Prostate gland (tissue), 2 donors: ENCODE results near the gene SEMA6B. TPM values are rescaled to one million over a fixed set of nuclear protein-coding genes. Genes with fewer than 3 reads are reported as not detected.

Experiments
- DNase-seq: peaks from one replicate; pipeline ENCODE4 v3.0.0-alpha.2; 2019; ENCODE audit warnings: low spot score
- H3K27ac ChIP-seq, 2 donors: fragments of 200-600 bp; sonication (generic); 2 replicates each; pipeline ENCODE4 v1.5.1; 2017 to 2019
- H3K27me3 ChIP-seq: fragments of 200-600 bp; sonication (generic); replicated peaks from 2 replicates; pipeline ENCODE4 v1.5.1; 2019; ENCODE audit not compliant: insufficient read depth
- H3K36me3 ChIP-seq, 2 donors: fragments of 200-600 bp; sonication (generic); 1 replicate in 1 of 2; 2 replicates in 1 of 2; pipeline versions ENCODE4 v1.5.1 to v1.8.1; 2017 to 2019
- H3K4me1 ChIP-seq: fragments of 200-600 bp; sonication (generic); replicated peaks from 2 replicates; pipeline ENCODE4 v1.5.1; 2019
- H3K4me3 ChIP-seq, 2 donors: fragments of 200-600 bp; sonication (generic); 2 replicates each; pipeline ENCODE4 v1.5.1; 2017 to 2019
- H3K9me3 ChIP-seq: fragments of 200-600 bp; sonication (generic); 2 replicates; pipeline ENCODE4 v1.5.1; 2017
- POLR2A ChIP-seq: fragments of 450-650 bp; IDR thresholded peaks from one replicate; pipeline ENCODE4 v1.6.1; 2016; ENCODE audit warnings: antibody characterized with exemption, mild to moderate bottlenecking
- POLR2AphosphoS5 ChIP-seq: sonication (generic); formaldehyde crosslinking; IDR thresholded peaks from one replicate; pipeline ENCODE4 v1.6.1; 2017; ENCODE audit warnings: antibody characterized with exemption
- WGBS: methylation state at CpG from one replicate; pipeline ENCODE4 v1.1.5; 2018; 5-methylcytosine and 5-hydroxymethylcytosine counted together
- intact Hi-C: fragments of 100-400 bp; cut with DNase I; formaldehyde crosslinking; loops from one replicate; pipeline ENCODE4 v1.14.2; 2022
- total RNA-seq, 2 donors: library from RNA; depleted of rRNA; stranded (reverse); fragments of >200 nt; gene quantifications; one replicate each; pipeline ENCODE4 v1.1.0, GENCODE V29; 2016
- TF ChIP-seq, protein P1 (sequence below), 4 experiments: fragments of 200-600 bp in 2 of 4; fragments of 450-650 bp in 2 of 4; sonication (generic) in 2 of 4; IDR thresholded peaks; 1 replicate in 3 of 4; 2 replicates in 1 of 4; pipeline ENCODE4 v1.5.1; 2016 to 2019; ENCODE audit warnings: antibody characterized with exemption in 4 of 4, mild to moderate bottlenecking in 2 of 4, moderate library complexity in 2 of 4

Gene SEMA6B
- total RNA-seq, 2 donors from 2014 or later, result 4.3 to 7.8 TPM

DNA sequence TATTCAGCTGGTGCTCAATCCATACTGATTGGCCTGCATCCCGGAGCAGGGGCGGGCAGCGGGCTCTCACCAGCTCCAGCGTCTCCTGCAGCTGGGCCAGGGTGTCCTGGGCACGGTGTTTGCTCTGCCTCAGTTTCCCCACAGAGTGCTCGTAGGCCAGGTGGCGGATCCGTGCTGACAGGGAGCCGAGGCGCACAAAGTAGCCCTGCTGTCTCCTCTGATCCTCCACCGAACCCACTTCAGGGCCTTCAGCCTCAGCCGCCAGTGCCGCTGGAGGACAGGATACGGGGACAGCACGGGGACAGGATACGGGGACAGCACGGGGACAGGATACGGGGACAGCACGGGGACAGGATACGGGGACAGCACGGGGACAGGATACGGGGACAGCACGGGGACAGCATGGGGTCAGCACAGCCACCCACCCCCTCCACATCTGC, 33.9 kb downstream of the SEMA6B start:
- H3K27me3 ChIP-seq, result no peaks in the 10 kb centered on the region
- TF ChIP-seq POLR2A (no peak), POLR2AphosphoS5 (no peak)
- TF ChIP-seq, protein P1, sequence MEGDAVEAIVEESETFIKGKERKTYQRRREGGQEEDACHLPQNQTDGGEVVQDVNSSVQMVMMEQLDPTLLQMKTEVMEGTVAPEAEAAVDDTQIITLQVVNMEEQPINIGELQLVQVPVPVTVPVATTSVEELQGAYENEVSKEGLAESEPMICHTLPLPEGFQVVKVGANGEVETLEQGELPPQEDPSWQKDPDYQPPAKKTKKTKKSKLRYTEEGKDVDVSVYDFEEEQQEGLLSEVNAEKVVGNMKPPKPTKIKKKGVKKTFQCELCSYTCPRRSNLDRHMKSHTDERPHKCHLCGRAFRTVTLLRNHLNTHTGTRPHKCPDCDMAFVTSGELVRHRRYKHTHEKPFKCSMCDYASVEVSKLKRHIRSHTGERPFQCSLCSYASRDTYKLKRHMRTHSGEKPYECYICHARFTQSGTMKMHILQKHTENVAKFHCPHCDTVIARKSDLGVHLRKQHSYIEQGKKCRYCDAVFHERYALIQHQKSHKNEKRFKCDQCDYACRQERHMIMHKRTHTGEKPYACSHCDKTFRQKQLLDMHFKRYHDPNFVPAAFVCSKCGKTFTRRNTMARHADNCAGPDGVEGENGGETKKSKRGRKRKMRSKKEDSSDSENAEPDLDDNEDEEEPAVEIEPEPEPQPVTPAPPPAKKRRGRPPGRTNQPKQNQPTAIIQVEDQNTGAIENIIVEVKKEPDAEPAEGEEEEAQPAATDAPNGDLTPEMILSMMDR (IDR thresholded peaks at IDR 0.05), result no peak
- no peak for DNase-seq
- H3K9me3 ChIP-seq, result no peaks in the 10 kb centered on the region
- WGBS, result 86% methylated on average over 23 of the region's 23 CpGs
- intact Hi-C loops, result loop anchor here (10.0 kb wide), 1 partner anchor 261 kb away; no protein-coding TSS in a partner anchor
- no peak overlapping the region for H3K4me3 ChIP-seq
- H3K36me3 ChIP-seq, result no peaks in the 10 kb centered on the region
- no peak overlapping the region for H3K27ac ChIP-seq
- H3K4me1 ChIP-seq, result no peaks in the 10 kb centered on the region

- Histone ChIP-seq H3K4me3 (no peak overlapping the region), H3K27ac (no peak overlapping the region), H3K4me1 (no peaks in the 10 kb centered on the region), H3K36me3 (no peaks in the 10 kb centered on the region), H3K27me3 (no peaks in the 10 kb centered on the region), H3K9me3 (no peaks in the 10 kb centered on the region)
- no peak for DNase-seq
- WGBS, result 66% methylated on average over 23 of the region's 23 CpGs
- intact Hi-C loops, result loop anchor here (10.0 kb wide), 1 partner anchor 260 kb away; no protein-coding TSS in a partner anchor
- TF ChIP-seq POLR2AphosphoS5 (no peak), POLR2A (no peak)
- TF ChIP-seq, protein P1 (IDR thresholded peaks at IDR 0.05), result peak; percentile 19 to 55 (median 46)
Measured at GRCh38 chr19:4524808-4525562, 34.5 kb downstream of the SEMA6B start.

GRCh38 chr19:4523306-4524110, 36.0 kb downstream of the SEMA6B start:
- DNase-seq, result no peak
- H3K4me3 ChIP-seq, result no peak overlapping the region
- no peaks in the 10 kb centered on the region for H3K36me3 ChIP-seq
- H3K9me3 ChIP-seq, result no peaks in the 10 kb centered on the region
- intact Hi-C loops, result loop anchor here (10.0 kb wide), 1 partner anchor 259 kb away; no protein-coding TSS in a partner anchor
- WGBS, result 78% methylated on average over 53 of the region's 53 CpGs
- no peak overlapping the region for H3K27ac ChIP-seq
- H3K4me1 ChIP-seq, result no peaks in the 10 kb centered on the region
- no peaks in the 10 kb centered on the region for H3K27me3 ChIP-seq
- TF ChIP-seq, protein P1 (IDR thresholded peaks at IDR 0.05), result peak in 3 of 4 experiments; percentile 20 to 62 (median 36)
- no peak for TF ChIP-seq POLR2AphosphoS5

- no peak for DNase-seq
- no peaks in the 10 kb centered on the region for H3K27me3 ChIP-seq
- TF ChIP-seq POLR2AphosphoS5 (no peak), POLR2A (no peak)
- TF ChIP-seq, protein P1 (IDR thresholded peaks at IDR 0.05), result no peak
- H3K27ac ChIP-seq, result no peak overlapping the region
- no peaks in the 10 kb centered on the region for H3K36me3 ChIP-seq
- no peak overlapping the region for H3K4me3 ChIP-seq
- intact Hi-C loops, result loop anchor here (10.0 kb wide), 1 partner anchor 258 kb away; no protein-coding TSS in a partner anchor
- 83% methylated on average over 15 of the region's 15 CpGs for WGBS
- H3K9me3 ChIP-seq, result no peaks in the 10 kb centered on the region
- H3K4me1 ChIP-seq, result no peaks in the 10 kb centered on the region
Measured at GRCh38 chr19:4522291-4523002, 37.0 kb downstream of the SEMA6B start.
